GM12892 (cell line): Measurements from ENCODE around the gene ZDHHC1.
"Not testable (repeated sequence)": the region's sequence is repeated elsewhere in the genome, so short reads cannot be mapped to it uniquely, and the experiment has no call there.

Source experiments
- DNase-seq: peaks from one replicate; pipeline ENCODE4 v3.0.0; 2011; ENCODE audit not compliant: insufficient read length
- FAIRE-seq: peaks from 2 replicates; lab custom pipeline; 2011; peaks lifted over from hg19 to GRCh38; lab: Jason Lieb, UNC
- POLR2A ChIP-seq: IDR thresholded peaks from 2 replicates; pipeline ENCODE4 v1.6.1; 2011; ENCODE audit warnings: low read depth, low read length, control low read depth
- POLR2AphosphoS5 ChIP-seq: IDR thresholded peaks from 2 replicates; pipeline ENCODE4 v1.6.1; 2011; ENCODE audit warnings: low read depth, low read length, control low read depth
- TAF1 ChIP-seq: IDR thresholded peaks from 2 replicates; pipeline ENCODE4 v1.6.1; 2011; ENCODE audit warnings: low read depth, mild to moderate bottlenecking, control low read depth, low read length, borderline replicate concordance

The ZDHHC1 gene

DNA sequence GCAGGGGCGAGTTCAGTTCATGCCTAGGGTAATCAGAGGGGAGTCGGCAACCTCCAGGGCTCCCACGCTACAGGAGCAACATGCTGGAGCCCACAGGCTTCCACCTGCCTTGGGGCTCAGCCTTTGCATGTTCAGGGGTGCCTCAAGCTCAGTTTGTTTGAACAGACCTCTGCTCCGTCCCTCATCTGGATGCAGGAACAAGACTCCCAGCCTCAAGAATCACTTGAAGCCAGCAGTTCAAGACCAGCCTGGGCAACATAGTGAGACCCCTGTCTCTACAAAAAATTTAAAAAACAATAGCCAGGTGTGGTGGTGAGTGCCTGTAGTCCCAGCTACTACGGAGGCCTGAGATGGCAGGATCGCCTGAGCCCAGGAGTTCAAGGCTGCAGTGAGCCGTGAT, 9.7 kb upstream of the ZDHHC1 start:
- TF ChIP-seq TAF1 (no peak), POLR2AphosphoS5 (no peak), POLR2A (no peak)
- DNase-seq (no peak), FAIRE-seq (no peak)

- no peak for FAIRE-seq
- TF ChIP-seq TAF1 (no peak), POLR2A (no peak), POLR2AphosphoS5 (no peak)
These were observed 9.3 kb upstream of the ZDHHC1 start for GRCh38 chr16:67425580-67425979.

GRCh38 chr16:67425061-67425460, 8.8 kb upstream of the ZDHHC1 start:
- TF ChIP-seq POLR2A (no peak), TAF1 (no peak), POLR2AphosphoS5 (no peak)
- DNase-seq (no peak), FAIRE-seq (no peak)

More at GRCh38 chr16:67425580-67425979, 9.3 kb upstream of the ZDHHC1 start:
- no peak for DNase-seq

DNA sequence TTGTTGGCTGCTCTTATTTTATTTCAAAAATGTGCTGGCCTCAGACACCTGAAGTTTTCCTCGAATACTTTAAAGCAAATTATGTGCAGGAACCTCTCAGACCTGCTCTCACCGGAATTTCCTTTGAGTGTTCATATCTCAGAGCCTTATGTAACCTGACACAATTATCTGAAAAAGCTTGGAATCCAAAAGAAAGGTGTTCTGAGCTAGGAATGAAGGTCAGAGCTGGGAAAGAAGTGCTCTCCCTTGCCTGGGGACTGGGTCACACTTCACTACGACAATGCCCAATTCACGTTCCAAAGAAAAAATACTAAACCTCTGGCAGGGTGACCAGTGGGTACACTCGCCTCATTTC, 8.0 kb upstream of the ZDHHC1 start:
- TF ChIP-seq POLR2A (no peak), POLR2AphosphoS5 (no peak), TAF1 (no peak)
- FAIRE-seq (no peak), DNase-seq (no peak)

DNA sequence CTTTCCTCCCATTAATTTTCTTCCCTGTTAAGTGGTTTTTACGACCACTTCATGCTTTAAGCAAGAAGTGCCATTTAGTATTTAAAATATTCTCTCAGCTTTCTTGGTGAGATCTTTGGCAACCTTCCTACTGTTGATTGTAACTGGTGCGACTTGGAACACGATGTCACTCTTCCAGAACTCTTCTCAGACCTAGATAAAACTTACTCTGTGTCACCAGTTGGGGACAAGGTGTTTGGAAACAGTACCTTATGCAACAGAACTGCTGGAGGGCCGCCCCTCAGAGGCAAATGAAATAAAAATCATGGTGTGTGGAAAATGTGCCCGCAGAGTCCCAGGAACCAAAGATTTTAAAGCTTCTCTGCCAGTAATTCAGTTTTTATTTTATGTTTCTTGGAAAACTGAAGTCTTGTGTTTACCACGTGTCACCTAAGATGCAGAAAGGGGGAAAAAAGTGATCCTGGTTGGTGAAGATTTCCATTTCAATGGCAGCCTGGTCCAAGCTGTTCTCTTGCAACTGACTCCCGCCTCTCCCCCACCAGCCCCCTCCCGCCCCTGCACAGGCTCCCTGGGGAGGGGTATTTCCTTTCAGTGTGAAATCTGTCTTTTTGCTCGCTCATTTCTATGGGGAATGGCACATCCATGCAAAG, 7.5 kb upstream of the ZDHHC1 start:
- FAIRE-seq (no peak), DNase-seq (no peak)
- TF ChIP-seq POLR2A (no peak), POLR2AphosphoS5 (no peak), TAF1 (no peak)

DNA sequence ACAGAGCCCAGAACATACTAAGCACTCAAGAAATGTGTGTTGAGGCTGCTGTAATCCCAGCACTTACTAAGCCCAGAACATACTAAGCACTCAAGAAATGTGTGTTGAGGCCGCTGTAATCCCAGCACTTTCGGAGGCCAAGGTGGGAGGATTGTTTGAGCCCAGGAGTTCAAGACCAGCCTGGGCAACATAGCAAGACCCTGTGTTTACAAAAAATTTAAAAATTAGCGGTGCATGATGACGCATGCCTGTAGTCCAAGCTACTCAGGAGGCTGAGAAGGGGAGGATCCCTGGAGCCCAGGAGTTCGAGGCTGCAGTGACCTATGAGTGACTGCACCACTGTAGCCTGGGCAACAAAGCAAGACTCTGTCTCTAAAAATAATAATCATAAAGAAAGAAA, 6.7 kb upstream of the ZDHHC1 start:
- DNase-seq (no peak), FAIRE-seq (no peak)
- TF ChIP-seq POLR2AphosphoS5 (no peak), POLR2A (no peak), TAF1 (no peak)

- TF ChIP-seq POLR2A (no peak), POLR2AphosphoS5 (no peak), TAF1 (no peak)
- DNase-seq (no peak), FAIRE-seq (no peak)
These were observed 4.8 kb upstream of the ZDHHC1 start for GRCh38 chr16:67421030-67421429.

DNA sequence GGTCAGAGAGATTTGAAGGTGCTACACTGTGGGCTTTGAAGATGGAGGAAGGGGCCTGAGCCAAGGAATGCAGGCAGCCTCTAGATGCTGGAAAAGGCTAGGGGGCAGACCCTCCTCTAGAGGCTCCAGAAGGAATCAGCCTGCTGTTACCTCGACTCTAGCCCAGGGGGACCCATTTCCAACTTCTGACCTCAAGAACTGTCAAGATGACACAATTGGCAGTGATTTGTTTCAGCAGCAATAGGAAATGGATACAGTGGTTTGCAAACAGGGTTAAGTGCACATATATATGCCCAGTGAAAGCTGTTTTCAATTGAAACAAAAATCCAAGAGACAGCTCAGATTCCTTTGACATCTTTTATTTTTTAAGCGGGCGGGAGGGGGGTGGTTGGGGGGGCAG, 3.7 kb upstream of the ZDHHC1 start:
- TF ChIP-seq TAF1 = no peak
- TF ChIP-seq POLR2AphosphoS5 = no peak
- no peak for TF ChIP-seq POLR2A
- FAIRE-seq (no peak), DNase-seq (no peak)

DNA sequence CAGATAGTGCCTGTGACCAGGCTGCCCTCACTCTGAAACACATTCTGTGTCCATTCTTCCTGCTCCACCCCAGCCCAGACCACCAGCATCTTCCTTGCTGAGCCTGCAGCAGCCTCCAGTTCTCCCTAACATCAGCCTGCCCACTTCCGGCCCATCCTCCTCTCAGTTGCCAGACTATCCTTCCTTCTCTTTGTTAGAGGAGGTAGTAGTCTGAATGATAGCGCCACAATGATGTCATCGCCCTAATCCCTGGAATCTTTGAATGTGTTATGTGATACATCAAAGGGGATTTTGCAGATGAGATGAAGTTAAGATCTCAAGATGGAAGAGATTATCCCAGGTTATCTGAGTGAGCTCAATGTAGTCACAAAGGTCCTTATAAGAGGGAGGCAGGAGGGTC, 3.2 kb upstream of the ZDHHC1 start:
- no peak for TF ChIP-seq POLR2AphosphoS5
- no peak for TF ChIP-seq TAF1
- TF ChIP-seq POLR2A = no peak
- no peak for DNase-seq
- no peak for FAIRE-seq

DNA sequence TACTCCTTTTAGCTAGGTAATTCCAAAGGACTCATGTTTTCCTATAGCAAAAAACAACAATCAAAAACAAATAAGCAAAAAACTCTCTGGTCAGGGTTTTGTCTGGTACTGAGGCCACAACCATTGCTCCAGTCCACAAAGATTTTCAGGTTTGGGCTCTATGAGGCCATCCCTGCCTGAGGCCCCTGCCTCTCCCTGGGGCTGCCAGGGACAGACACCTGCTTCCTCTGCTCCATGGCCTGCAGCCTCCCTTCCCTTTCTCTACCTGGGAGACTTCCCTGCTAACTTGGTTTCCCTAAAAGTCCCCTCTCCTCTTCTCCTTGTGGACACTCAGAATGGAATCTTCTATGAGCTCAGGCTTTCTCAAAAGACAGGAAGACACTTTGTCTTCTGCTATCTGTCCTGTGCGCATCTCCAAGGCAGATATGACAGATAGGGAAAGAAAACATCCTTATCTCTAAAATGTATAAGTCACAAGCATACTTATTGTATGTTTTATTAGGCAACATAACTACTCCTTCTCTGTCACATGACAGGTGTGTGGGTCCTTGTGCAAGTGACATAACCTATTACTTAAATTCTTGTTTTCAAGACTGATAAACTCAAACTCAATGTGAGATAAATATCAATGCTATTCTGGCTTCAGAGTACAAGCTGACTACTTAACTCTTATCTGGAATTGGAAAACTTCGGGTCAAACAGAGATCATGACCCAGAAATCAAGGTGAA, 1.2 kb upstream of the ZDHHC1 start:
- DNase-seq (no peak), FAIRE-seq (no peak)
- TF ChIP-seq POLR2A = no peak
- no peak for TF ChIP-seq TAF1
- TF ChIP-seq POLR2AphosphoS5 = no peak

DNA sequence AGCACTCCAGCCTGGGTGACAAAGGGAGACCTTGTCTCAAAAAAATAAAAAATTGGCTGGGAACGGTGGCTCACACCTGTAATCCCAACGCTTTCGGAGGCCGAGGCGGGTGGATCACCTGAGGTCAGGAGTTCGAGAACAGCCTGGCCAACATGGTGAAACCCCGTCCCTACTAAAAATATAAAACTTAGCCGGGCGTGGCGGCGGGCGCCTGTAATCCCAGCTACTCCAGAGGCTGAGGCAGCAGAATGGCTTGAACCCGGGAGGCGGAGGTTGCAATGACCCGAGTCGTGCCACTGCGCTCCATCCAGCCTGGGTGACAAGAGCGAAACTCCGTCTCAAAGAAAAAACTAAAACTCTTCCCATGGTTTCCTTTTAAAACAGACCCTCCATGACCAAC, 856 bp downstream of the ZDHHC1 start:
- FAIRE-seq, DNase-seq: not testable (repeated sequence)

DNA sequence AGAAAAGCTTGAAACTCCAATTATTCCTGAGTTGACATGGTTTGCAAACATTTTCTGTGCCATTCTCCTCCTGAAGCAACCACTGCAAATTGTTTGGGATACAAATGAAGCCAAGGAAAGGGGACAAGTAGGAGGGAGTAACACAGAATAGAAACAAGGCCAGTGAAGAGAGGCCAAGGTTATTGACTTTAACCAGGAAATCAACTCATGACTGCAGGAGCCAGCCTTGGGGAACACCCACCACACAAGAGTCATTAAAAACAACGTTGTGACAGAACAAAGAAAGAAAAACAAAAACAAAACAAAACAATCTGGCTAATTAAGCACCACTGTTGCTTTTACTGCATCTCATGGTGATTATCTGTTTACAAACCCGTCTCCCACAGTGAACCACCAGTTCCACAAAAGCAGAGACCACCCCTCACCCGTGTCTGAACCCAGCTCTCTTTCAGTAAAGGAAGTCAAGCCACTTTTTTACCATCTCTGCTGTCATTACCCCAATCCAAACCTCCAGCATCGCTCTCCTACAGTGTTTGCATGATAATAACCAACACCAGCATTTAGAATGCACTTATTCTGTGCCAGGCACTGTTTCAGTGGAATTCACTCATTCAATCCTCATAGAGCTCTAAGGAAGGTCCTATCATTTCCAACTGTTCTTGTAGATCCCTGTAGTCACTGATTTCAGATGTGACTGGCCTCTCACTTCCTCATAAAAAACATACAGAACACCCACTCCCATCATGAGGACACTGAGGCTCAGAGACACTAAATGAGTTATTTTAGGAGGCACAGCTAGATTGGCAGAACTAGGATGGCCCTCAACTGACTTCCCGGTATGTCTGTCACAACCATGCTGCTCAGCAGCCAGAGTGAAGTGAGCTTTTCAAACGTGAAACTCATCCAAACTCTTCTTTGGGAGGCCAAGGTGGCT, 2.0 kb downstream of the ZDHHC1 start:
- TF ChIP-seq TAF1 (no peak), POLR2A (no peak), POLR2AphosphoS5 (no peak)
- no peak for FAIRE-seq
- no peak for DNase-seq
